ENCODE measurements around the gene OTUD5.

GRCh38 chrX:48969471-48969870 lies 12.1 kb upstream of the OTUD5 start:
- no peak for TF ChIP-seq REST (IDR thresholded peaks at IDR 0.05; ENCODE audit: insufficient replicate concordance, low read depth)
- TF ChIP-seq, protein P1, sequence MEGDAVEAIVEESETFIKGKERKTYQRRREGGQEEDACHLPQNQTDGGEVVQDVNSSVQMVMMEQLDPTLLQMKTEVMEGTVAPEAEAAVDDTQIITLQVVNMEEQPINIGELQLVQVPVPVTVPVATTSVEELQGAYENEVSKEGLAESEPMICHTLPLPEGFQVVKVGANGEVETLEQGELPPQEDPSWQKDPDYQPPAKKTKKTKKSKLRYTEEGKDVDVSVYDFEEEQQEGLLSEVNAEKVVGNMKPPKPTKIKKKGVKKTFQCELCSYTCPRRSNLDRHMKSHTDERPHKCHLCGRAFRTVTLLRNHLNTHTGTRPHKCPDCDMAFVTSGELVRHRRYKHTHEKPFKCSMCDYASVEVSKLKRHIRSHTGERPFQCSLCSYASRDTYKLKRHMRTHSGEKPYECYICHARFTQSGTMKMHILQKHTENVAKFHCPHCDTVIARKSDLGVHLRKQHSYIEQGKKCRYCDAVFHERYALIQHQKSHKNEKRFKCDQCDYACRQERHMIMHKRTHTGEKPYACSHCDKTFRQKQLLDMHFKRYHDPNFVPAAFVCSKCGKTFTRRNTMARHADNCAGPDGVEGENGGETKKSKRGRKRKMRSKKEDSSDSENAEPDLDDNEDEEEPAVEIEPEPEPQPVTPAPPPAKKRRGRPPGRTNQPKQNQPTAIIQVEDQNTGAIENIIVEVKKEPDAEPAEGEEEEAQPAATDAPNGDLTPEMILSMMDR (IDR thresholded peaks at IDR 0.05; ENCODE audit: insufficient read depth, low read length) = no peak
- TF ChIP-seq SPI1 (IDR thresholded peaks at IDR 0.05; ENCODE audit: borderline replicate concordance, low read depth) = no peak
- TF ChIP-seq POLR2AphosphoS5 (IDR thresholded peaks at IDR 0.05; ENCODE audit: low read depth) = no peak
